ENCODE results near the gene YWHAE.

YWHAE gene

DNA sequence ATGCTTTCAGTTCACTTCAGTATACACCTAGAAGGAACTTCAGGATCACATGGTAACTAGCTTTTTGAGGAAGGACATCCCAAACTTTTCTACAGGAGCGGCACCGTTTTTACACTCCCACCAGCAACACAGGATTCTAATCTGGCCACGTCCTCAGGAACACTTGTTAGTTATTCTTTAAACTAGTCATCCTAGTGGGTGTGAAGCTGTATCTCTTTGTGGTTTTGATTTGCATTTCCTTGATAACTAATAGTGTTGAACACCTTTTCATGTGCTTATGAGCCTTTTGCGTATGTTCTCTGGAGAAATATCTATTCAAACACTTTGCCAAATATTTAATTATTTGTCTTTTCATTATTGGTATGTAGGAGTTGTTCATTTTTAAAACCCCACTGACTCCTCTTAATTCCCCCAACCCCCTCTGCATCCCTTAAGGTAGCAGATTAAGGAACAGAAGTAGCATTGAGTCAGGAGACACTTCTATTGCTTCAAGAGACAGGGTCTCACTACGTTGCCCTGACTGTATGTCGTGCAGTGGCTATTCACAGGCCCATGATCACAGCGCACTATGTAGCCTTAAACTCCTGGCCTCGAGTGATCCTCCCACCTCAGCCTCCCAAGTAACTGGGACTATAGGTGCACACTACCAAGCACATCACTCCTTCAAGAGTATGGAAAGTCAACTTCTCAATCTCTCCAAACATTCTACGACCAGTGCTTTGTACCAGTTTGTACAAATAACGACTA lies 25.4 kb downstream of the YWHAE start:
- Histone ChIP-seq H3K27me3 (ENCODE audit: control insufficient read depth in 3 of 3, insufficient read depth in 3 of 3, low read depth in 1 of 3, low read length in 3 of 3) (no peaks in the 10 kb centered on the region), H4K91ac (ENCODE audit: low read depth, low read length, poor library complexity) (no peak overlapping the region), H3K14ac (ENCODE audit: low read length) (no peak overlapping the region), H3K27ac (replicated peaks; ENCODE audit: low read length) (no peak overlapping the region), H2BK120ac (ENCODE audit: low read depth, low read length) (no peak overlapping the region), H3K4ac (ENCODE audit: low read length) (no peak overlapping the region), H2BK15ac (ENCODE audit: low read length) (no peak overlapping the region), H3K9ac (ENCODE audit: low read depth, low read length, poor library complexity) (no peak overlapping the region), H2BK12ac (ENCODE audit: low read length) (no peak overlapping the region), H2BK5ac (ENCODE audit: low read length) (no peak overlapping the region), H4K8ac (ENCODE audit: low read depth, low read length) (no peak overlapping the region), H3K9me3 (replicated peaks in 1 of 2; ENCODE audit: control insufficient read depth in 2 of 2, insufficient read depth in 1 of 2, low read depth in 1 of 2, low read length in 2 of 2) (no peaks in the 10 kb centered on the region), H3K4me3 (ENCODE audit: low read length in 2 of 2) (no peak overlapping the region), H2AK5ac (ENCODE audit: low read depth, low read length) (no peak overlapping the region), H3K36me3 (replicated peaks in 1 of 2; ENCODE audit: control insufficient read depth in 2 of 2, insufficient read depth in 2 of 2, low read length in 2 of 2) (peaks cover 11 to 96% of the 10 kb centered on the region in 2 donors), H3K4me2 (ENCODE audit: insufficient read depth, low read length, poor library complexity, severe bottlenecking) (no peak overlapping the region), H3K79me1 (ENCODE audit: low read depth, low read length) (no peaks in the 10 kb centered on the region), H2AFZ (ENCODE audit: low read length) (no peak overlapping the region), H3K4me1 (ENCODE audit: control insufficient read depth in 2 of 2, insufficient read depth in 1 of 2, low read depth in 1 of 2, low read length in 2 of 2) (peaks cover 0 to 1% of the 10 kb centered on the region in 2 donors), H3K23ac (ENCODE audit: low read depth, low read length, poor library complexity) (no peak overlapping the region), H3K18ac (ENCODE audit: low read length) (no peak overlapping the region)
- WGBS, 2 donors (ENCODE audit: extremely low coverage in 2 of 2, insufficient read length in 2 of 2, insufficient replicate concordance in 1 of 2) = no CpG with 5 or more reads among the region's 10 CpGs
- DNase-seq (ENCODE audit: low spot score) = no peak

DNA sequence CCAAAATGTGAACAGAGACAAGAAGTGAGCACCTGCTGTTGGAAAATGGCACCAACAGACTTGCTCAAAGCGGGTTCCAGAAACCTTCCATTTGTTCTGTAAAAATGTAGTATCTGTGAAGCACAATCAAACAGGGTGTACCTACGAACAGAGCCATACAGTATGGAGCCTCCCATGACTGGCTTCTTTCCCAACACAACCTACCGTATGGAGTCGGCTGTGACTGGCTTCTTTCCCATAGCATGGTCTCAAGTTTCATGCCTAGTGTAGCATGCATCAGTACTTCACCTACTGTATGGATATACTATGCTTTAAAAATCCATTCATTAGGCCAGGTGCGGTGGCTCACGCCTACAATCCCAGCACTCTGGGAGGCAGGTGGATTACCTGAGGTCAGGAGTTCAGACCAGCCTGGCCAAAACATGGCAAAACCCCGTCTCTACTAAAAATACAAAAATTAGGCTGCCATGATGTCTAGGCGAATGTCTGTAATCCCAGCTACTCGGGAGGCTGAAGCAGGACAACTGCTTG lies 26.2 kb downstream of the YWHAE start:
- Histone ChIP-seq H4K91ac (ENCODE audit: low read depth, low read length, poor library complexity) (no peak overlapping the region), H3K9me3 (replicated peaks in 1 of 2; ENCODE audit: control insufficient read depth in 2 of 2, insufficient read depth in 1 of 2, low read depth in 1 of 2, low read length in 2 of 2) (no peaks in the 10 kb centered on the region), H3K36me3 (replicated peaks in 1 of 2; ENCODE audit: control insufficient read depth in 2 of 2, insufficient read depth in 2 of 2, low read length in 2 of 2) (peaks cover 11 to 96% of the 10 kb centered on the region in 2 donors), H3K27me3 (ENCODE audit: control insufficient read depth in 3 of 3, insufficient read depth in 3 of 3, low read depth in 1 of 3, low read length in 3 of 3) (no peaks in the 10 kb centered on the region), H3K4me3 (ENCODE audit: low read length in 2 of 2) (no peak overlapping the region), H3K4me1 (ENCODE audit: control insufficient read depth in 2 of 2, insufficient read depth in 1 of 2, low read depth in 1 of 2, low read length in 2 of 2) (peaks cover 0 to 1% of the 10 kb centered on the region in 2 donors), H3K9ac (ENCODE audit: low read depth, low read length, poor library complexity) (no peak overlapping the region), H2AK5ac (ENCODE audit: low read depth, low read length) (no peak overlapping the region), H3K79me1 (ENCODE audit: low read depth, low read length) (no peaks in the 10 kb centered on the region), H2BK120ac (ENCODE audit: low read depth, low read length) (no peak overlapping the region), H3K4ac (ENCODE audit: low read length) (no peak overlapping the region), H2AFZ (ENCODE audit: low read length) (no peak overlapping the region), H2BK12ac (ENCODE audit: low read length) (no peak overlapping the region), H2BK15ac (ENCODE audit: low read length) (no peak overlapping the region), H3K27ac (replicated peaks; ENCODE audit: low read length) (no peak overlapping the region), H3K23ac (ENCODE audit: low read depth, low read length, poor library complexity) (no peak overlapping the region), H3K4me2 (ENCODE audit: insufficient read depth, low read length, poor library complexity, severe bottlenecking) (no peak overlapping the region), H2BK5ac (ENCODE audit: low read length) (no peak overlapping the region), H3K18ac (ENCODE audit: low read length) (no peak overlapping the region), H4K8ac (ENCODE audit: low read depth, low read length) (no peak overlapping the region), H3K14ac (ENCODE audit: low read length) (no peak overlapping the region)
- DNase-seq (ENCODE audit: low spot score) = no peak
- WGBS, 2 donors (ENCODE audit: extremely low coverage in 2 of 2, insufficient read length in 2 of 2, insufficient replicate concordance in 1 of 2) = no CpG with 5 or more reads among the region's 9 CpGs

DNA sequence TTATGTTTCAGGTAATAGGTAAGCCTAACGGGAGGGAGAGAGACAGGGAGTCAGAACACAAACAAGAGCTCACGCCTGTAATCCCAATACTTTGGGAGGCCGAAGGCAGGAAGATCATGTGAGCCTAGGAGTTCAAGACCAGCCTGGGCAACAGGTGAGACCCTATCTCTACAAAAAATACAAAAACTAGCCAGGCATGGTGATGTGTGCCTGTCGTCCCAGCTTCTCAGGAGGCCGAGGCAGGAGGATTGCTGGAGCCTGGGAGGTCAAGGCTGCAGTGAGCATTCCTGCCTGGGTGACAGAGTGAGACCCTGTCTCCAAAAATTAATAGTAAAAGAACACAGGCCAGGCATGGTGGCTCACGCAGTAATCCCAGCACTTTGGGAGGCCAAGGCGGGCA lies 27.4 kb downstream of the YWHAE start:
- WGBS, 2 donors (ENCODE audit: extremely low coverage in 2 of 2, insufficient read length in 2 of 2, insufficient replicate concordance in 1 of 2) = no CpG with 5 or more reads among the region's 7 CpGs
- Histone ChIP-seq H2BK12ac (ENCODE audit: low read length) (no peak overlapping the region), H3K18ac (ENCODE audit: low read length) (no peak overlapping the region), H3K9ac (ENCODE audit: low read depth, low read length, poor library complexity) (no peak overlapping the region), H3K9me3 (replicated peaks in 1 of 2; ENCODE audit: control insufficient read depth in 2 of 2, insufficient read depth in 1 of 2, low read depth in 1 of 2, low read length in 2 of 2) (no peaks in the 10 kb centered on the region), H3K4me3 (ENCODE audit: low read length in 2 of 2) (no peak overlapping the region), H3K14ac (ENCODE audit: low read length) (no peak overlapping the region), H2BK15ac (ENCODE audit: low read length) (no peak overlapping the region), H3K23ac (ENCODE audit: low read depth, low read length, poor library complexity) (no peak overlapping the region), H4K91ac (ENCODE audit: low read depth, low read length, poor library complexity) (no peak overlapping the region), H2AK5ac (ENCODE audit: low read depth, low read length) (no peak overlapping the region), H3K27me3 (ENCODE audit: control insufficient read depth in 3 of 3, insufficient read depth in 3 of 3, low read depth in 1 of 3, low read length in 3 of 3) (no peaks in the 10 kb centered on the region), H3K4me1 (ENCODE audit: control insufficient read depth in 2 of 2, insufficient read depth in 1 of 2, low read depth in 1 of 2, low read length in 2 of 2) (peaks cover 0 to 1% of the 10 kb centered on the region in 2 donors), H3K79me1 (ENCODE audit: low read depth, low read length) (no peaks in the 10 kb centered on the region), H3K27ac (replicated peaks; ENCODE audit: low read length) (no peak overlapping the region), H2BK5ac (ENCODE audit: low read length) (no peak overlapping the region), H4K8ac (ENCODE audit: low read depth, low read length) (no peak overlapping the region), H2AFZ (ENCODE audit: low read length) (no peak overlapping the region), H3K4ac (ENCODE audit: low read length) (no peak overlapping the region), H2BK120ac (ENCODE audit: low read depth, low read length) (no peak overlapping the region), H3K36me3 (replicated peaks in 1 of 2; ENCODE audit: control insufficient read depth in 2 of 2, insufficient read depth in 2 of 2, low read length in 2 of 2) (peaks cover 11 to 93% of the 10 kb centered on the region in 2 donors), H3K4me2 (ENCODE audit: insufficient read depth, low read length, poor library complexity, severe bottlenecking) (no peak overlapping the region)
- no peak for DNase-seq (ENCODE audit: low spot score)

DNA sequence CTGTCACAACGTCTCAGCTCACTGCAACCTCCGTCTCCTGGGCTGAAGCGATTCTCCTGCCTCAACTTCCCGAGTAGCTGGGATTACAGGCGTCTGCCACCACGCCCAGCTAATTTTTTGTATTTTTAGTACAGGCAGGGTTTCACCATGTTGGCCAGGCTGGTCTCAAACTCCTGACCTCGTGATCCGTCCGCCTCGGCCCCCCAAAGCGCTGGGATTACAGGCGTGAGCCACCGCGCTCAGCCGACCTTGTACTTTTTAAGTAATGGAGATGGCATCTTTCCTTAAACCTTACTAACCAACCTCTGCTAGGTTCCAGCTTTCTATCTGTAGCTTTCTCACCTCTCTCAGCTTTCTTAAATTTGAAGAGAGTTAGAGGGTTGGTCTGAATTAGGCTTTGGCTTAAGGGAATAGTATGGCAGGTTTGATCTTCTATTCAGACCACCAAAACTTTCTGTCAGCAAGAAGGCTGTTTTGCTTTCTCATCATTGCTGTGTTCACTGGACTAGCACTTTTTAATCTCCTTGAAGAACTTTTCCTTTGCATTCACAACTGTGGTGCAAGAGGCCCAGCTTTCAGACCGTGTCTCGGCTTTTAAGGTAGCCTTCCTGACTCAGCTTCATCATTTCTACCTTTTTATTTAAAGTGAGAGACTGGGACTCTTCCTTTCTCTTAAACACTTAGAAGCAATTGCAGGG lies 28.0 kb downstream of the YWHAE start:
- Histone ChIP-seq H3K23ac (ENCODE audit: low read depth, low read length, poor library complexity) (no peak overlapping the region), H3K4me2 (ENCODE audit: insufficient read depth, low read length, poor library complexity, severe bottlenecking) (no peak overlapping the region), H3K14ac (ENCODE audit: low read length) (no peak overlapping the region), H2BK5ac (ENCODE audit: low read length) (no peak overlapping the region), H2BK120ac (ENCODE audit: low read depth, low read length) (no peak overlapping the region), H2BK12ac (ENCODE audit: low read length) (no peak overlapping the region), H3K36me3 (replicated peaks in 1 of 2; ENCODE audit: control insufficient read depth in 2 of 2, insufficient read depth in 2 of 2, low read length in 2 of 2) (peaks cover 7 to 93% of the 10 kb centered on the region in 2 donors), H2AFZ (ENCODE audit: low read length) (no peak overlapping the region), H3K27me3 (ENCODE audit: control insufficient read depth in 3 of 3, insufficient read depth in 3 of 3, low read depth in 1 of 3, low read length in 3 of 3) (no peaks in the 10 kb centered on the region), H4K8ac (ENCODE audit: low read depth, low read length) (no peak overlapping the region), H3K4ac (ENCODE audit: low read length) (no peak overlapping the region), H3K9me3 (replicated peaks in 1 of 2; ENCODE audit: control insufficient read depth in 2 of 2, insufficient read depth in 1 of 2, low read depth in 1 of 2, low read length in 2 of 2) (no peaks in the 10 kb centered on the region), H2BK15ac (ENCODE audit: low read length) (no peak overlapping the region), H3K9ac (ENCODE audit: low read depth, low read length, poor library complexity) (no peak overlapping the region), H3K4me1 (ENCODE audit: control insufficient read depth in 2 of 2, insufficient read depth in 1 of 2, low read depth in 1 of 2, low read length in 2 of 2) (no peaks in the 10 kb centered on the region), H3K4me3 (ENCODE audit: low read length in 2 of 2) (no peak overlapping the region), H2AK5ac (ENCODE audit: low read depth, low read length) (no peak overlapping the region), H3K27ac (replicated peaks; ENCODE audit: low read length) (no peak overlapping the region), H3K18ac (ENCODE audit: low read length) (no peak overlapping the region), H4K91ac (ENCODE audit: low read depth, low read length, poor library complexity) (no peak overlapping the region), H3K79me1 (ENCODE audit: low read depth, low read length) (no peaks in the 10 kb centered on the region)
- WGBS, 2 donors (ENCODE audit: extremely low coverage in 2 of 2, insufficient read length in 2 of 2, insufficient replicate concordance in 1 of 2) = no CpG with 5 or more reads among the region's 17 CpGs
- no peak for DNase-seq (ENCODE audit: low spot score)

Data from neuronal stem cell (in vitro differentiated cells).